Peyer's patch (tissue), 4 donors: ENCODE results near the gene EXOC4.

Experiments used
- POLR2A ChIP-seq, 2 donors: fragments of 450-650 bp; IDR thresholded peaks; one replicate each; pipeline ENCODE4 v1.5.1; 2017; ENCODE audit warnings: antibody characterized with exemption in 2 of 2, mild to moderate bottlenecking in 2 of 2, moderate library complexity in 2 of 2
- TF ChIP-seq, protein P1 (sequence below), 6 experiments: fragments of 450-650 bp in 4 of 6; fragments of 200-600 bp in 2 of 6; sonication (generic) in 1 of 6; IDR thresholded peaks; one replicate each; pipeline ENCODE4 v1.5.1; 2017 to 2019; ENCODE audit warnings: antibody characterized with exemption in 6 of 6, mild to moderate bottlenecking in 3 of 6, moderate library complexity in 1 of 6

DNA sequence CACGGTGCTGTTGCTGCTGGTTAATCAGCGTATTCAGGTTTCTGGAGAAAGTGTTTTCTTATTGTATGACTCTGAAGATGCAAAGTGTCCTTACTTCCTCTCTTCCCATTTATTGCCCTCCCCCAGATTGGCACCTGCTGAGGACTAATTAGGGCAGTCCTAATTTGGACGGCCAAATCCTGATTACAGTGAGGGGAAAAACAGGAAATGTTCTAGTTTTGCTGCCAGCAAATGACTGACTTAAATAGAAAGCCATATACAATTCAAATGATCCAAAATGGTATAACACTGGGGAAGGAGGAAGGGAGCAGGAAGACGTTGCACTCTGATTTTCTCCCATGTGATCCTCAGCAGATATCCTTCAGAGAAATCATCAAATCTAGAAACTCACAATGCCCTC lies 651.9 kb downstream of the EXOC4 start:
- TF ChIP-seq, protein P1, sequence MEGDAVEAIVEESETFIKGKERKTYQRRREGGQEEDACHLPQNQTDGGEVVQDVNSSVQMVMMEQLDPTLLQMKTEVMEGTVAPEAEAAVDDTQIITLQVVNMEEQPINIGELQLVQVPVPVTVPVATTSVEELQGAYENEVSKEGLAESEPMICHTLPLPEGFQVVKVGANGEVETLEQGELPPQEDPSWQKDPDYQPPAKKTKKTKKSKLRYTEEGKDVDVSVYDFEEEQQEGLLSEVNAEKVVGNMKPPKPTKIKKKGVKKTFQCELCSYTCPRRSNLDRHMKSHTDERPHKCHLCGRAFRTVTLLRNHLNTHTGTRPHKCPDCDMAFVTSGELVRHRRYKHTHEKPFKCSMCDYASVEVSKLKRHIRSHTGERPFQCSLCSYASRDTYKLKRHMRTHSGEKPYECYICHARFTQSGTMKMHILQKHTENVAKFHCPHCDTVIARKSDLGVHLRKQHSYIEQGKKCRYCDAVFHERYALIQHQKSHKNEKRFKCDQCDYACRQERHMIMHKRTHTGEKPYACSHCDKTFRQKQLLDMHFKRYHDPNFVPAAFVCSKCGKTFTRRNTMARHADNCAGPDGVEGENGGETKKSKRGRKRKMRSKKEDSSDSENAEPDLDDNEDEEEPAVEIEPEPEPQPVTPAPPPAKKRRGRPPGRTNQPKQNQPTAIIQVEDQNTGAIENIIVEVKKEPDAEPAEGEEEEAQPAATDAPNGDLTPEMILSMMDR (IDR thresholded peaks at IDR 0.05): no peak
- TF ChIP-seq POLR2A (IDR thresholded peaks at IDR 0.05): no peak
